ENCODE measurements around the gene SARDH. TPM values are rescaled to one million over a fixed set of nuclear protein-coding genes. Genes with fewer than 3 reads are reported as not detected.

Gene SARDH
- total RNA-seq, 1 experiment from 2014 or later, result 5.3 TPM

GRCh38 chr9:133683586-133684120, 54.5 kb downstream of the SARDH start:
- no peaks in the 10 kb centered on the region for H3K4me1 ChIP-seq (ENCODE audit: insufficient read depth, low read length)
- H2BK120ac ChIP-seq (ENCODE audit: low read depth, low read length, poor library complexity, severe bottlenecking), result no peak overlapping the region
- H2BK20ac ChIP-seq (ENCODE audit: low read depth, low read length, poor library complexity, severe bottlenecking), result no peak overlapping the region
- H3K23ac ChIP-seq (ENCODE audit: insufficient read length, low read depth, low read length), result no peak overlapping the region
- no peaks in the 10 kb centered on the region for H3K27me3 ChIP-seq (ENCODE audit: insufficient read depth, low read length)
- H3K9ac ChIP-seq (ENCODE audit: extremely low read depth, insufficient read length, low read length), result no peak overlapping the region
- Mint-ChIP-seq H3K9me3 (no peaks in the 10 kb centered on the region), H3K27me3 (ENCODE audit: low read depth) (no peaks in the 10 kb centered on the region; the same call in 1 of the 2 replicates), H3K4me3 (no peak overlapping the region), H3K36me3 (ENCODE audit: insufficient read depth in 1 of 3, low read depth in 3 of 3) (no peaks in the 10 kb centered on the region), H3K4me1 (0 out of 4 replicates have a peak, but pooled peaks cover 2 to 5% of the 10 kb centered on the region in 2 experiments), H3K27ac (peak overlapping the region in 2 of 3 experiments; percentile 6 to 80; a peak in 3 of 7 replicates)
- H3K23me2 ChIP-seq (ENCODE audit: insufficient read length, low read depth, low read length, poor library complexity, severe bottlenecking), result peaks cover 2% of the 10 kb centered on the region
- no peak overlapping the region for H3K4me2 ChIP-seq (ENCODE audit: insufficient read depth, insufficient read length, low read length)
- H3K27ac ChIP-seq (ENCODE audit: insufficient read length, low read depth, low read length), result no peak overlapping the region
- H3K14ac ChIP-seq (ENCODE audit: insufficient read depth, low read length), result no peak overlapping the region
- H3K79me2 ChIP-seq (ENCODE audit: insufficient read depth, low read length), result no peaks in the 10 kb centered on the region
- no peak overlapping the region for H2AFZ ChIP-seq (ENCODE audit: low read length)
- no peaks in the 10 kb centered on the region for H3K9me3 ChIP-seq (ENCODE audit: control insufficient read depth, low read depth, low read length)
- no peak overlapping the region for H4K91ac ChIP-seq (ENCODE audit: insufficient read length, low read depth, low read length)
- no CpG with 5 or more reads among the region's 19 CpGs for WGBS (ENCODE audit: extremely low coverage, insufficient read length, low lambda C conversion rate)
- no peak overlapping the region for H3K18ac ChIP-seq (ENCODE audit: insufficient read length, low read depth, low read length)
- H4K5ac ChIP-seq (ENCODE audit: insufficient read length, low read depth, low read length), result no peak overlapping the region
- H2BK12ac ChIP-seq (ENCODE audit: insufficient read length, low read depth, low read length), result no peak overlapping the region
- no peak overlapping the region for H3K4ac ChIP-seq (ENCODE audit: low read depth, low read length)
- peaks cover 2% of the 10 kb centered on the region for H4K20me1 ChIP-seq (ENCODE audit: control insufficient read depth, insufficient read depth, insufficient read length)
- TF ChIP-seq CTCF (conservative IDR thresholded peaks at IDR 0.05), result no peak
- H3K79me1 ChIP-seq (ENCODE audit: insufficient read depth, low read depth, low read length, poor library complexity, severe bottlenecking), result no peaks in the 10 kb centered on the region
- no peak overlapping the region for H2BK5ac ChIP-seq (ENCODE audit: insufficient read length, low read length)
- H2BK15ac ChIP-seq (ENCODE audit: low read depth, low read length), result no peak overlapping the region
- H3K56ac ChIP-seq (ENCODE audit: insufficient read length, low read depth, low read length), result no peak overlapping the region
- DNase-seq, result no peak
- no peak overlapping the region for H4K8ac ChIP-seq (replicated peaks; ENCODE audit: insufficient read length, low read depth, low read length)
- no peak overlapping the region for H3T11ph ChIP-seq (ENCODE audit: low read length)
- H2AK5ac ChIP-seq (ENCODE audit: insufficient read length, low read length), result no peak overlapping the region

Measured in H9 (cell line).